GM10847 (cell line): ENCODE data around the gene MROH2A.

Experiments
- POLR2A ChIP-seq: IDR thresholded peaks from 2 replicates; pipeline ENCODE4 v1.6.1; 2011; ENCODE audit not compliant: insufficient read length; ENCODE audit errors: extremely low read depth

Gene MROH2A

DNA sequence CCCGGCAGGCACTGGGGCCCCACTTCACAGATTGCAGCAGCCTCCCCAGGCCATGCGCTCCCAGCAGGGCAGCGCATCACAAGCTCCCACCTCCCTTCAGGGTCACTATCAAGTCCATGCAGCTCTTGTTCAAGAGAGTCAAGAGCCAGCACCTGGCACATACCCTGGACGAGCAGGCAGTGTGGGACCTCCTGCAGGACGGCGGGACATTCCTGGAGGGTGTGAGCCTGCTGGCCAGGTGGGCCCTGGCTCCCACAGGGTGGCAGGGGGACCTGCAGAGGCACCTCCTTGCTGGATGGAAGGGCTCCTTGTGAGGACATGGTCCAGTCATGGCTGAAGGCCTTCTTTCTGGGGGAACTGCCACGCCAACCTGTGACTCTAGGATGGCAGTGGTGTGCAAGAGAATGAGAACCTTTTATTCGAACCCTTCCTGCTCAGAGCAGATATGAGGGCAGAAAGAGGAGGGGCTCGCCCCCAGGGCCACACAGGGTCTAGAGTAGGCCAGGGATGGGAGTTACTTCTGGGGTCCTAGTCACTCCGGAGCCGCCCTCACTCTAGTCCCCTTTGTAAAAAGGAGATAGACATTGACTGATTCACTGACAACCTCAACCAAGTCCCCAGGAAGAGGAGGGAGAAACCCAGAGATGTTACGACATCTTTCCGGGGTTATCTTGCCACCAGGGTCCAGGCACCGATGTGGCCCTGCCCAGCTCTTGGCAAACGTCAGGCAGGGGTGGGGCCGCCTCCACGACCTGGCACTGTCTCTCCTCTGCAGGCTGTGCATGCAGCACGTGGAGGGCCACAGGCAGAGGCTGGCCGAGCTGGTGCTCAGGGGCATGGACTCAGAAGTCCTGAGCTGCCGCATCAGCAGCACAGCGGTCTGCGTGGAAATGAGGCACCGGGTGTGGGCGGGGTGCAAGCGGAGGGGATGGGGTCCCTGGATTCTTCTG lies 44.9 kb downstream of the MROH2A start:
- TF ChIP-seq POLR2A = no peak

DNA sequence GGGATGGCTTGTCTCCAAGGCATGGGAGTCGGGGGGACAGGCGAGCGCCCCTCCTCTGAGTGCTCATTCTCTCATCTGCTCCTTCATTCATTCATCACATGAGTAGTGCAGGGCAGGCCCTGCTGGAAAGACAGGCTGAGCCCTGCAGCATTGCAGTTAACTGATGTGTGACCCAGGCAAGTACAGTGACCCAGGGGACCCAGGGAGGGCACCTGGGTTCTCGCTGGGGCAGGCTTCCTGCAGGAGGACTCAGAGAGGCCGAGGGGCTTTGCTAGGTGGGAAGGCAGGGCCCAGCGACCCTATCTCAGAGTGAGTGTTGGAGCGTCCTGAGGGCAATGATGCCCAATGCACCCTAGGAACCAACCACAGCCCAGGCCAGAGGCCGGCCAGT lies 45.6 kb downstream of the MROH2A start:
- no peak for TF ChIP-seq POLR2A

DNA sequence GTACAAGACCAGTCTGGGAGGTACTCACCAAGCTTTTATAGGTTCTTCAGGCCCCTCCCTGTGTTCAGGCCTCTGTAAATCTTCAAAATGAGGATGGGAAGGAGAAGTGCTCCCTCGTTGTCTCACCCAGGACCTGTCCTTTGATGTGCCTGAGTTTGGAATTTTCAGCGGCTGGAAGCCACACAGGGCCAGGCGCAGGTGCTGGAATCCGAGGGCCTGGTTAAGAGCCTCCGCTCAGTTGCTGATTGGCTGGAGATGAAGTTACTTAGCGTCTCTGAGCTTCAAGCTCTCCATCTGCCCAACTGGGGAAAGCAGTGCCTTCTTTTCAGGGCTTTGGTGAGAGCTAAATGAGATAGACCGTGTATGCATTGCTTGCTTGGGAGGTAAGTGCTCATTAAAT lies 46.2 kb downstream of the MROH2A start:
- no peak for TF ChIP-seq POLR2A

DNA sequence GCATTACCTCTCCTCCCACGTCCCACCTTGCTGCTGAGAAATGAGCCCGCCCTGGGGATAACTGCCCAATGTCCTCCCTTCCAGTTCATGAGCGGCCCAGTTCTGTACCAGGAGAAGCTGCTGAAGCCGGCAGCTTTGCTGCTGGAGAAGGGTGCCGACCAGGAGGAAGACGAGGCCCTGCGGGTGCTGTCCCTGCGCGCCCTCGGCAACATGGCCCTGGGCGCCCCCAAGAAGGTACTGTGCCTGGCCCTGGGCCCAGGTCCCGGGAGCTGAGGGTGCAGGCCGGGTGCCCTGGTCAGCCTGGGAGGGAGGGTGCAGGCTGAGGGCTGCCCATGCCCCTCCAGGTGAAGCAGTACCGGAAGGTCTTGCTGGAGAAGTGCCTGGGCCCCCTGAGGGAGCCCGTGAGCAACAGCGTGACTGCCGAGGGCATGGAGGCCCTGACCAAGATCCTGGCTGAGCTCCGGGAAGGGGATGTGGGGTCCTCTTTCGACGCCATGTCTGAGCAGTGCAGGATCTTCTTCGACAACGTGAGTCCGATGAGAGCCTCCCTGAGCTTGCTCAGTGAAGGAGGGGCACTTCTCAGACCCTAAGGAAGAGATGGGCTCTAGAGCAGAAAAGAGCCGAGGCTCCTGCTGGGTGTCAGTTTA lies 50.5 kb downstream of the MROH2A start:
- no peak for TF ChIP-seq POLR2A

DNA sequence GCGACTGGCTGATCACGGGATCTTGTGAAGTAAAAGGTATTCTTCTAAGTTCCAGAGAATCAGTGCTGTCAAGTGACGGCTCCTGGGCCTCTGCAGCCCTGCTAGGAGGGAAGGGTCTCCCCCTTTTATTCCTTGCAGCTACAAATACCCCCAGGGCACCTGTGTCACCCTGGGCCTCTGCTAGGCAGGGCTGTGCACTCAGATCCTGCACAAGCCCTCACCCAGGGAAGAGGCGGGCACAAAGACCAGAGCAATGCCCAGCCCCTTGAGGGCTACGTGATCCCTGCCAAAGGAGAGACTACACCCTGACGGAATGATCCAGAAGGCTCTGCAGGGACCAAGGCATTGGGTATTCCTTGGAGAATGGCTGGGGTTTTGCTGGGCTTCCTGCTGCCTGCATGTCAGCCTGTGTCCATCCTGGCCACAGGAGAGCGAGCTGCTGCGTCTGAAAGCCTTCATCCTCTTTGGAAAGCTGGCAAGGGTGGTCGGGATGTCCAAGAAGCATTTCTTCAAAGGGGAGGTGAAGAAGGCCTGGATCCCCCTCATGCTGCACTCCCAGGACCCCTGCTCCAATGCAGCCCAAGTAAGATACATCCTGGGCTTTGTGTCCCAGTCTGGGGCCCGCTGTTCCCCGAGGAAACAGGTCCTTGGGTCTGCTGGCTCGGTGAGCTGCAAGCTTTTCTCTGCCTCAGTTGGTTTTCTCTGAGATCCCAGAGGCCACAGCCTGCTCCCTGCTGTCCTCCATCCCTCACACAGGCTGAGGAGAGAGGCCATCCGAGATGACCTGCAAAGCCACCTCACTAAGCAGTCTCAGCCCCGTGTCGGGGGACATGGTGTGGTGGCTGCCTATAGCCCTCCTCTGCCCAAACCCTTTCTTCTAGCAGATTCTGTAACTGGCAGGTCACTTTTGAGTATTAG lies 51.3 kb downstream of the MROH2A start:
- TF ChIP-seq POLR2A = no peak

DNA sequence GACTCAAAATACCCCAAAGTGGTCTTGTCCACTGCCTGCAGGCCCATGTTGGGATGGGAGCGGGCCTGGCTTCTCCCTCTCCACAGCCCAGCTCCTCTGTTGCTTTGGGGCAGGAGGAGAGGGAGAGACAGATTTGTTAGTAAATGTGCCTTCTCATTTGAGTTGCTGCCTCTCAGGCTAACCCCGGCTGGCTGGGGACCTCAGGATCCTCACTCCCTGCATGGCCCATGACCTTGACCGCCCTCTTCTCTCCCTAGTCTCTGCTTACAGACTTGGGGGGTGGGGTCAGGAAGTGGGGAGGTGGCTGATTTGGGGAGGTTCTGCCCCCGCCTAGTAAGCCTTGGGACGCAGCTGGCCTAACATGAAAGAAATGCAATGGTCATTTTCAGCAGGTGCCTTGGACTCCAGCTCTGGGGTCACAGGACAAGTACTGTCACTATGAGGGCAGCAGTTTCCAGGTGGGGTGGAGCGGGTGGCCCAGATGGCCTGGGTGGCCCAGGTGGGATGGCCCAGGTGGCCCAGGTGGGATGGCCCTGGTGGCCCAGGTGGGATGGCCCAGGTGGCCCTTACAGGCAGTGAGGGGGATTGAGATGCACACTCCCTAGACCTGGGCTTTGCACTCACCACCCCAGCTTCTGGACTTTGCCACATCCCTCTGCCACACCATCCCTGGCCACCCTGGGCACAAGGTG lies 52.1 kb downstream of the MROH2A start:
- TF ChIP-seq POLR2A = no peak

DNA sequence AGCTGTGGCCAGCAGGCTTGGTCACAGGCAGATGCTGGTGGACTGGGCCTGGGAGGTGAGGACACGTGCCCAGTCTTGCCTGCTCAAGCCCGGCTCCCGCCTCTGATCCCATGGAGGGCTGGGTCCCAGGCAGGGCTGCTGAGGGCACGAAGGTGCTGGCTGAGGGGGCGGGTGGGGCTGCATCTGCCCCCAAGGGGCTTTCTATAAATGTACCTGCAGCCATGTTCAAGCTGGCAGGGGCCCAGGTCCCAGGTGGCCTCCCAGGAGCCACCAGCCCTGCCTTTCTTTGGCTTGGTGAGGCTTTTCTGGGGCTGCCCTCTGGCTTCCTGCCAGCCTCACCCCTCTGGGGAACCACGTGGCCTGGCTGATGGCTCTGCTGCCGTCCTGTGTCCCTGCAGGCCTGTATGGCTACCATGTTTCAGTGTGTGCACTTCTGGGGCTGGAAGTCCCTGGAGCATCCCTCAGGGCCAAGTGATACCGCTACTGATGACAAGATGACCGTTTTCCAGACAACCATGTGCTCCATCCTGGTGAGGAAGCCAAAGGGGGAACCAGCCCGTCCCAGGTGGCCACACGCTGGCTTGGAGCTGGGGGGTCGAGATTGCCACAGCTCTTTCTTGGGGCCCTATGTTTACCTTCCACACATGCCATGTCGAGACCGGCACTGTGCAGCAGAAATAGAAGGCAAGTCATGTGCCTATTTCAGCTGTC lies 53.0 kb downstream of the MROH2A start:
- TF ChIP-seq POLR2A = no peak

DNA sequence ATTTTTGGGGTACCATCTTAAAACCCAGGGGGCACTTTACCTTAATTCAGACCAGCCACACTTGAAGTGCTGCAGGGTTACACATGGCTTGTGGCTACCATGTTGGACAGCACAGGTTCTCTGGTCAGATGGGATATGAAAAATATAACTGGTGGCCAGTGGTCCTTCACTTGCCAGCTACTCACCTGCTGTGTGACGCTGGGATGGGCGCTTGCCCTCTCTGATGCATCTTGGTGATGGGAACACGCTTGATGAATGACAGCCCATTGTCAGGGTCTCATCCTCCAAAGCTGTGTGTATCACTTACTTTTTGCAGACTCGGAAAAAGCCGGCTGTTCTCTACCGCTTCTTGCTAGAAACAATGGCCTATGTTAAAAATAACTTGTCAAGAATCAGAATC lies 53.7 kb downstream of the MROH2A start:
- no peak for TF ChIP-seq POLR2A

DNA sequence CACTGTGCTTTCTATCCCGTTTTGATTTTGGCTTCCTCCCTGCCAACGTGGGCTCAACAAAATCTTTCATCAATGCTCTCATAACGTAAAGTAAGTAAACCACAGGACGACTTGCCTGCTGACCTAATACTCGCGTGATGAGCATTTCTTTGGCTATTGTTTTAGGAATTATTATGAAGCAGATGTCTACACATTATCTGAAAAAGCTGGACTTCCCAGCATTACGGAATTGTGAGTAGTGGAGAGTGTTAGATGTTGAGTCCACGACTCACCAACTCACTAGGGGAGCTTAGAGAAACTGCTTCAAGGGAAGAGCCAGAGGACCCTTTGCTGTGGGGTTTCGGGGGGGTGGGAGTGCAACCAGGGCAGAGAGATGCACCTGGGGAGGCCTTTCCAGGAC lies 54.3 kb downstream of the MROH2A start:
- TF ChIP-seq POLR2A = no peak

DNA sequence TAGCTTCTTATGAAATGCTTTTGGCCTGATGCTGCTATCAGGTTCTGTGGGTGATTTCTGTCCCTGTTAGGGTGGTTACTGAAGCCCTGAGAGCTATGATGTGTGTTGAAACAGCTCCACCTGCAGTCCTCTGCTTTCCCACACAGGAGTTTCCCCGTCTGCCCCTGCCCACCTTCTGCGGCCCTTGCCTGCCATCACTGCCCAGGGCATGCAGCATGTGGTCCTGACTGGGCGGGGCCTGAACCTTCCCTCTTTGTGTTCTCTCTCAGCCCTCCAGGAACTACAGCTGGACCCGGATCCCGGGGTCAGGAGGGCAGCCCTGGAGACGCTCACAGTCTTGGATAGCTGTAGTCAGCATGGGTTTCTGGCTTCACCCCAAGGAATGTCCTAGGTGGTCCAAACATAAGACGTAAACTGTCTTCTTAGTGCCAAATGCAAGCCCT lies 54.8 kb downstream of the MROH2A start:
- TF ChIP-seq POLR2A = no peak

DNA sequence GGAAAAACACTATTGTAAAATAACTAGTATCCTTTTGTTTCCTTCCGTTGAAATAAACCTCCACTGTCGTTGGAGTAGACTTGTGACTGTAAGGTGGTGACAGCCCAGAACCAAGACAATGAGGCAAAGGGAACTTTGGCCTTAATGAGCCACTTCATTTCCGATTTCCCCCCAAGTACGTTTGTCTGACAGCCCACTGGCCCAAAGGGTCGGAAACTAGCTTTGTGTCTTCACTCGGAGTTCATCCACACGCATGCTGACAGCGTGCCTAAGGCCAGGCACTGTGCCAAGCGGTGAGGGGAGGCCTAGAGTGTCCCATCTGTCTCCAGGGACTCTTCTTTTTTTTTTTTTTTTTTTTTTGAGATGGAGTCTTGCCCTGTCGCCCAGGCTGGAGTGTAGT lies 55.2 kb downstream of the MROH2A start:
- no peak for TF ChIP-seq POLR2A

DNA sequence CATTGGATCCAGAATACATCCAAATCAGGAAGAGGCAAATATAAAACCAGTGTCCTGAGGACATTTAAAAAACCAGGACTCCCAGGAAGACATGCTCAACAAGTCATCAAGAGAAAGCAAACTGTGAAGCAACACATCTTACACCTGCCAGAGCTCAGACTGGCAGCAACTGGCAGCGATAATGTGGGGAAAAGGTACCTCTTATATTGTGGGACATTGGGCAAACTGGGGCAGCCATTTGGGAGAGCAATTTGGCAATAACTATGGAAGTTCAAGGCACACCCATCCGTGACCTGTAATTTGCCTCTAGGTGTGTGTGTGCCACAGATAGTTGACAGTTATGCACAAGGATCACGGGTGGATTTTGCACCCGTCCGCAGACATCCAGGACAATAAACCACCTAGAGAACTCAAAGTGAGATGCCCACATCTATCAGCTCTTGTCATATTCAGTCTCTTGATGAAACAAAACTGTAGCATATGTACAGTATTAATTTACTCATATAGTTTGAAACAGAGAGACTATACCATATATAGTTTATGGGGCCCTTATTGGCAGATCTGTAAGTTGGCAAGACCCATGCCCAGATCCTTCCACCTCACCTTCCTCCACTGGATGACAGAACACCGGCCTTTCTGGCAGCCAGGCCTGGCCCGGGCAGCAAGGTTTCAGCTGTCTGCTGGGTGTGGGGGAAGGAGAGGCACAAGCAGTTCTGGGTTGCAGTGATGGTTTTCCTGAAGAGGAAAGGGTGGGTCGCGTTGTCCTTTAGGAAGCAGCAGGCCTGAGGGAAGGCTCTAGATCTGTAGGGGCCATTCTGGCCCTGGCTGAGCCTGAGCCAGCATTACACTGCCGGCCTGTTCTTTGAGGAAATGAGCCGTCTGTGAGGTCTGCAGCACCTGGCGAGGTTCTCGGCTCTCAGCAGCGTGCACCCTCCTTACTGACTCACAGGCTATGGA lies 57.4 kb downstream of the MROH2A start:
- TF ChIP-seq POLR2A = no peak

DNA sequence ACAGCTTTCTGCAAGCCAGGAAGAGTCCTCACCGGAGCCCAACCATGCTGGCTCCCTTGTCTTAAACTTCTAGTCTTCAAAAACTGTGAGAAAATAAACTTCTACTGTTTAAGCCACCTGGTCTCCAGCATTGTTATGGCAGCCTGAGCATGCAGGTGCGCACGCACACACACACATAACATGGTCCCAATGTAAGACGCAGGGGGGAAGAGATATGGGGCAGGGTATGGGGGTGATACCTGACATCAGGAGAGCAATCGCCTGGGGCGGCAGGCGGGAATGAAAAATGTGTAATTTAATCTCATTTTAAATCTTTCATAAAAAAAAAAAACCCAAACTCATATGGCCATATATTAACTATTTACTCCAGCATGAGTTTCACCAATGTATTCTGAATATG lies 58.2 kb downstream of the MROH2A start:
- no peak for TF ChIP-seq POLR2A
